IMR-90 (cell line): Measurements from ENCODE around the gene CDC6. TPM values are rescaled to one million over a fixed set of nuclear protein-coding genes. Genes with fewer than 3 reads are reported as not detected.

Source experiments
- ATAC-seq: fragments of 200-7000 bp; cut with Tn5 transposase; 2 replicates; pipeline ENCODE4 v1.9.1; 2020; ENCODE audit warnings: low read depth, mild to moderate bottlenecking, moderate library complexity
- BruUV-seq: library from RNA; stranded (reverse); fragments of 400-500 nt; replicated peaks from 2 replicates; lab custom pipeline; 2021; lab: Mats Ljungman, UMichigan
- CTCF ChIA-PET: fragments of 300-600 bp; formaldehyde crosslinking; extraction: SDS; loops from one replicate; lab custom pipeline; 2021; ENCODE audit warnings: antibody characterized with exemption; lab: Yijun Ruan, JAX
- POLR2A ChIA-PET: fragments of 300-600 bp; sonication (Branson Sonifier 250); formaldehyde crosslinking; loops from one replicate; lab custom pipeline; 2022; ENCODE audit warnings: antibody characterized with exemption; ENCODE audit not compliant: unreplicated experiment; lab: Charles Lee
- DNase-seq: peaks from one replicate; pipeline ENCODE4 v3.0.0; 2013
- H2AFZ ChIP-seq: replicated peaks from 2 replicates; pipeline ENCODE3; 2013; ENCODE audit warnings: low read length, mild to moderate bottlenecking; ENCODE audit not compliant: poor library complexity
- H2AK5ac ChIP-seq: 2 replicates; pipeline ENCODE4 v1.6.1; 2013; ENCODE audit warnings: low read depth, low read length, inconsistent platforms
- H2AK9ac ChIP-seq: replicated peaks from 2 replicates; pipeline ENCODE3; 2013; ENCODE audit warnings: mild to moderate bottlenecking, low read depth, low read length, moderate library complexity; ENCODE audit not compliant: poor library complexity
- H2BK120ac ChIP-seq: 2 replicates; pipeline ENCODE4 v1.6.1; 2013; ENCODE audit warnings: low read depth, low read length, inconsistent platforms
- H2BK15ac ChIP-seq: 3 replicates; pipeline ENCODE4 v1.6.1; 2013; ENCODE audit warnings: low read depth, low read length, inconsistent platforms
- H2BK20ac ChIP-seq: 2 replicates; pipeline ENCODE4 v1.6.1; 2013; ENCODE audit warnings: low read depth, mild to moderate bottlenecking, inconsistent platforms, low read length, moderate library complexity
- H2BK5ac ChIP-seq: 2 replicates; pipeline ENCODE4 v1.6.1; 2013; ENCODE audit warnings: mild to moderate bottlenecking, low read depth, low read length, inconsistent platforms; ENCODE audit not compliant: poor library complexity, severe bottlenecking
- H3K14ac ChIP-seq: replicated peaks from 2 replicates; pipeline ENCODE4 v1.6.1; 2013; ENCODE audit warnings: low read depth, low read length, inconsistent platforms
- H3K18ac ChIP-seq: 2 replicates; pipeline ENCODE4 v1.6.1; 2013; ENCODE audit warnings: low read depth, low read length, control low read depth
- H3K23ac ChIP-seq: 2 replicates; pipeline ENCODE4 v1.6.1; 2013; ENCODE audit warnings: low read depth, low read length, inconsistent platforms
- H3K27ac ChIP-seq: 2 replicates; pipeline ENCODE4 v1.5.1; 2013; ENCODE audit warnings: mild to moderate bottlenecking, control low read depth, low read length; ENCODE audit not compliant: insufficient read depth
- H3K27me3 ChIP-seq: 2 replicates; pipeline ENCODE4 v1.6.1; 2013; ENCODE audit warnings: low read length; ENCODE audit not compliant: control insufficient read depth, insufficient read depth
- H3K36me3 ChIP-seq: 2 replicates; pipeline ENCODE4 v1.6.1; 2013; ENCODE audit warnings: low read length, mixed read lengths; ENCODE audit not compliant: control insufficient read depth, insufficient read depth
- H3K4ac ChIP-seq: 2 replicates; pipeline ENCODE4 v1.6.1; 2013; ENCODE audit warnings: low read depth, low read length, inconsistent platforms
- H3K4me1 ChIP-seq: 2 replicates; pipeline ENCODE4 v1.6.1; 2013; ENCODE audit warnings: low read length, mixed read lengths; ENCODE audit not compliant: control insufficient read depth, insufficient read depth
- H3K4me2 ChIP-seq: 2 replicates; pipeline ENCODE4 v1.6.1; 2013; ENCODE audit warnings: low read depth, mild to moderate bottlenecking, control low read depth, low read length, moderate library complexity
- H3K4me3 ChIP-seq: 2 replicates; pipeline ENCODE4 v1.5.1; 2013; ENCODE audit warnings: low read depth, mild to moderate bottlenecking, control low read depth, low read length, moderate library complexity; ENCODE audit not compliant: insufficient read depth
- H3K56ac ChIP-seq: 2 replicates; pipeline ENCODE4 v1.6.1; 2013; ENCODE audit warnings: low read length, inconsistent platforms; ENCODE audit not compliant: insufficient read depth; ENCODE audit errors: extremely low read depth
- H3K79me1 ChIP-seq, 2 experiments: 2 replicates each; pipeline ENCODE4 v1.6.1; 2013; ENCODE audit warnings: low read length in 2 of 2, inconsistent platforms in 1 of 2, low read depth in 1 of 2
- H3K9ac ChIP-seq: 2 replicates; pipeline ENCODE4 v1.6.1; 2013; ENCODE audit warnings: low read depth, low read length, control low read depth
- H3K9me1 ChIP-seq: 2 replicates; pipeline ENCODE4 v1.6.1; 2013; ENCODE audit warnings: low read length, inconsistent platforms; ENCODE audit not compliant: insufficient read depth
- H3K9me3 ChIP-seq: 2 replicates; pipeline ENCODE4 v1.6.1; 2013; ENCODE audit warnings: low read length; ENCODE audit not compliant: control insufficient read depth, insufficient read depth
- H4K20me1 ChIP-seq: 2 replicates; pipeline ENCODE4 v1.6.1; 2013; ENCODE audit warnings: low read length, inconsistent platforms; ENCODE audit not compliant: insufficient read depth
- H4K5ac ChIP-seq: 2 replicates; pipeline ENCODE4 v1.6.1; 2013; ENCODE audit warnings: mild to moderate bottlenecking, low read depth, low read length, control low read depth
- H4K8ac ChIP-seq, 2 experiments: 2 replicates each; pipeline ENCODE4 v1.6.1; 2013; ENCODE audit warnings: low read depth in 2 of 2, low read length in 2 of 2, control low read depth in 1 of 2, inconsistent platforms in 1 of 2
- H4K91ac ChIP-seq: 2 replicates; pipeline ENCODE4 v1.6.1; 2013; ENCODE audit warnings: low read depth, low read length, inconsistent platforms; ENCODE audit not compliant: insufficient read depth
- SMC3 ChIP-seq: fragments of 150-350 bp; IDR thresholded peaks from 2 replicates; pipeline ENCODE4 v1.6.1; 2016; ENCODE audit warnings: low read depth, mild to moderate bottlenecking, antibody characterized with exemption, low read length, moderate library complexity
- WGBS, 2 experiments: methylation state at CpG; one replicate each; pipeline versions ENCODE4 v1.1.5 to v1.1.7; 2013; ENCODE audit warnings: missing lambda C conversion rate in 2 of 2; ENCODE audit not compliant: insufficient read length in 1 of 2; ENCODE audit errors: extremely low coverage in 2 of 2; 5-methylcytosine and 5-hydroxymethylcytosine counted together
- dilution Hi-C: fragments of 300-500 bp; cut with HindIII; formaldehyde crosslinking; loops from one replicate; pipeline ENCODE4 v1.14.3; 2018; ENCODE audit warnings: low sequenced_read_pairs; ENCODE audit not compliant: unreplicated experiment
- in situ Hi-C: fragments of 300-500 bp; cut with MboI; formaldehyde crosslinking; loops from 3 replicates; pipeline ENCODE4 v1.14.3; 2019; ENCODE audit warnings: low sequenced_read_pairs, inconsistent platforms, mixed read lengths
- intact Hi-C: fragments of 100-400 bp; cut with micrococcal nuclease; formaldehyde crosslinking; loops from 2 replicates; pipeline ENCODE4 v1.10.0; 2022
- polyA plus RNA-seq, 3 experiments: library from polyadenylated mRNA; depleted of rRNA; stranded (reverse); fragments of >200 nt; gene quantifications; 2 replicates each; pipeline ENCODE4 v1.2.3, GENCODE V29; 2012; ENCODE audit warnings: low replicate concordance in 1 of 3
- total RNA-seq: library from RNA; depleted of rRNA; stranded (reverse); fragments of >200 nt; gene quantifications from 2 replicates; pipeline ENCODE4 v1.2.3, GENCODE V29; 2012

CDC6 gene
- total and polyA plus RNA-seq, 2 of the 4 experiments (the other 2 are of a cell fraction), result 15.3 to 25.6 TPM

DNA sequence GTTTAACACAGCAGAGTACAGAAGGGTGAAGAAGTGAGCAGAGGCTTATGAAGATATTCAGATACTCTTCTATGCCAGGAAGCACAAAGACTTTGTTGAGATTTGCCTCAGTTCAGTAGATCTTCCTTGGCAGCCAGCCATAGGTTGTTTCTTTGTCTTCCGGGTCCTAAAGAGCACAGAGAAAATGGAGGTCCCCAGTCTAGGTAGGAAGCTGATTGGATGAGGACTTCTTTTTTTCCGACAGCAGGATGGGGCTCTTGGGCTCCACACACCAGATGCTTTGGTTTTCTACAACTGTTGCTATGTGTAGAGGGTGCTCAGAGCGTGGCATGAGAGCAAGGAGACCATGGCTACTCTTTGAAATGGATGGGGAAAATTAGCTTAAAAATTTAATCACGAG is 8.3 kb upstream of the CDC6 start:
- Histone ChIP-seq H4K5ac (no peak overlapping the region), H3K4me3 (no peak overlapping the region), H2AK9ac (no peak overlapping the region), H2BK5ac (no peak overlapping the region), H3K9me1 (peaks cover 6% of the 10 kb centered on the region), H2BK15ac (no peak overlapping the region), H4K20me1 (peaks cover 5% of the 10 kb centered on the region; the same call in 1 of the 2 replicates), H3K14ac (no peak overlapping the region), H3K27ac (no peak overlapping the region), H3K18ac (no peak overlapping the region), H2BK120ac (no peak overlapping the region), H3K36me3 (peaks cover 47% of the 10 kb centered on the region), H3K27me3 (no peaks in the 10 kb centered on the region), H4K91ac (no peak overlapping the region), H3K79me1 (peaks cover 0 to 4% of the 10 kb centered on the region in 2 experiments; a peak in 1 of 4 replicates), H2BK20ac (no peak overlapping the region), H2AK5ac (no peak overlapping the region), H3K4me2 (no peak overlapping the region), H3K4ac (no peak overlapping the region), H2AFZ (no peak overlapping the region), H3K9ac (no peak overlapping the region), H4K8ac (no peak overlapping the region), H3K56ac (no peak overlapping the region), H3K4me1 (peaks cover 6% of the 10 kb centered on the region), H3K9me3 (no peaks in the 10 kb centered on the region), H3K23ac (no peak overlapping the region)
- no TSS peak for BruUV-seq
- intact Hi-C loops (loop anchor here (5.0 kb wide), 1 partner anchor 37 kb away; no protein-coding TSS in a partner anchor), in situ Hi-C loops (no loop called here), dilution Hi-C loops (no loop called here)
- no CpG with 5 or more reads among the region's 4 CpGs for WGBS, 2 experiments
- ChIA-PET POLR2A (no interaction called here), CTCF (interaction anchor here (0.6 kb wide), 1 partner anchor 28 kb away, joined by 3 read pairs; no protein-coding TSS in a partner anchor)
- DNase-seq (no peak), ATAC-seq (no peak)
- TF ChIP-seq SMC3, result no peak
